Hepatocyte (in vitro differentiated cells): ENCODE measurements around the gene HOXB1.

Source experiments
- EZH2 ChIP-seq: fragments of 200-600 bp; sonication (generic); IDR thresholded peaks from 2 replicates; pipeline ENCODE4 v1.6.1; 2016; ENCODE audit warnings: antibody characterized with exemption, mild to moderate bottlenecking, borderline replicate concordance
- EZH2phosphoT487 ChIP-seq: fragments of 200-600 bp; sonication (generic); IDR thresholded peaks from one replicate; pipeline ENCODE4 v1.6.1; 2018; ENCODE audit warnings: antibody characterized with exemption, mild to moderate bottlenecking, low read depth, moderate library complexity; ENCODE audit not compliant: unreplicated experiment, severe bottlenecking
- TF ChIP-seq, protein P1 (sequence below): fragments of 200-600 bp; sonication (generic); IDR thresholded peaks from 2 replicates; pipeline ENCODE4 v1.5.1; 2016; ENCODE audit warnings: antibody characterized with exemption, mild to moderate bottlenecking; ENCODE audit not compliant: poor library complexity

DNA sequence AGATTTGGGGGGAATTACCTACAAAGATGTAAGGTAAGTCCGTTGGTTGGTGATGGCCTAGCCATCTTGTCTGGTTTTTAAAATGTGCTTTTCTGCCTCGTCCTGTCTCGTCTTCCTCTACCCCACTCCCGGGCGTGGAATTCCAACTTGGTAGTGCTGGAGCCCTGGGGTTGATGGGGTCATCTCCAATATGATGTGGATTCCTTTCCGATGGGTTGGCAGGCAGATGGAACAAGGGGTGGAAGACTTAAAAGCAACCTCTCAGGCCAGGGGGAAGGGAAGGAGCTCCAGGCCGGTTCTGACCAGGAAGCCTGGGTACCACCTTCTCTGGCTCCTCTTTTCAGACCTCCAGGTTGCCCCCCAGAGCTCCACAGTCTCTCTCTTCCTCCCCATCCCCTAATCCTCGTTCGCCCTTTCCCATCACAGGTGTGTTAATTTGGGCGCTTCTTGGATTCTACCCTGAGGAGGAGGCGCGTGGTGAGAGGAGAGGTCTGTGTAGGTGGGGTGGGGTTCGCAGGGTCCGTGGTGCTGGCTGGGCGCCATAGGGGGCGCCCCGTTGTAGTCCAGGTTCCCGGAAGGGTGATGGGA is 19.2 kb upstream of the HOXB1 start:
- TF ChIP-seq, protein P1, sequence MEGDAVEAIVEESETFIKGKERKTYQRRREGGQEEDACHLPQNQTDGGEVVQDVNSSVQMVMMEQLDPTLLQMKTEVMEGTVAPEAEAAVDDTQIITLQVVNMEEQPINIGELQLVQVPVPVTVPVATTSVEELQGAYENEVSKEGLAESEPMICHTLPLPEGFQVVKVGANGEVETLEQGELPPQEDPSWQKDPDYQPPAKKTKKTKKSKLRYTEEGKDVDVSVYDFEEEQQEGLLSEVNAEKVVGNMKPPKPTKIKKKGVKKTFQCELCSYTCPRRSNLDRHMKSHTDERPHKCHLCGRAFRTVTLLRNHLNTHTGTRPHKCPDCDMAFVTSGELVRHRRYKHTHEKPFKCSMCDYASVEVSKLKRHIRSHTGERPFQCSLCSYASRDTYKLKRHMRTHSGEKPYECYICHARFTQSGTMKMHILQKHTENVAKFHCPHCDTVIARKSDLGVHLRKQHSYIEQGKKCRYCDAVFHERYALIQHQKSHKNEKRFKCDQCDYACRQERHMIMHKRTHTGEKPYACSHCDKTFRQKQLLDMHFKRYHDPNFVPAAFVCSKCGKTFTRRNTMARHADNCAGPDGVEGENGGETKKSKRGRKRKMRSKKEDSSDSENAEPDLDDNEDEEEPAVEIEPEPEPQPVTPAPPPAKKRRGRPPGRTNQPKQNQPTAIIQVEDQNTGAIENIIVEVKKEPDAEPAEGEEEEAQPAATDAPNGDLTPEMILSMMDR, result no peak
- TF ChIP-seq EZH2phosphoT487 (no peak), EZH2 (no peak)
